Stomach (tissue), 9 donors: ENCODE results near the gene TTC24. TPM values are rescaled to one million over a fixed set of nuclear protein-coding genes. Genes with fewer than 3 reads are reported as not detected.

Experiments
- DNase-seq, 2 donors: peaks; one replicate each; pipeline versions ENCODE4 v3.0.0 to v3.0.0-alpha.2; 2013 to 2019
- H3K27ac ChIP-seq, 5 donors: fragments of 200-600 bp in 4 of 5; sonication (generic) in 4 of 5; one replicate each; pipeline ENCODE4 v1.5.1; 2013 to 2019; ENCODE audit warnings: mild to moderate bottlenecking in 1 of 5, moderate library complexity in 1 of 5
- H3K27me3 ChIP-seq, 3 donors: fragments of 200-600 bp; sonication (generic); one replicate each; pipeline ENCODE4 v1.5.1; 2017 to 2019; ENCODE audit warnings: mixed run types in 1 of 3
- H3K36me3 ChIP-seq, 4 donors: fragments of 200-600 bp; sonication (generic); 1 replicate in 3 of 4; 2 replicates in 1 of 4; pipeline ENCODE4 v1.5.1; 2016 to 2019
- H3K4me1 ChIP-seq, 4 donors: fragments of 200-600 bp; sonication (generic); one replicate each; pipeline ENCODE4 v1.5.1; 2016 to 2019
- H3K4me3 ChIP-seq, 4 donors: fragments of 200-600 bp; sonication (generic) in 3 of 4; one replicate each; pipeline ENCODE4 v1.5.1; 2016 to 2019; ENCODE audit warnings: mild to moderate bottlenecking in 1 of 4
- H3K9me3 ChIP-seq, 4 donors: fragments of 200-600 bp; sonication (generic); one replicate each; pipeline ENCODE4 v1.5.1; 2016 to 2019
- EP300 ChIP-seq: sonication (generic); formaldehyde crosslinking; IDR thresholded peaks from one replicate; pipeline ENCODE4 v1.6.1; 2017; ENCODE audit warnings: antibody characterized with exemption
- POLR2A ChIP-seq, 4 donors: fragments of 450-650 bp; IDR thresholded peaks; one replicate each; pipeline ENCODE4 v1.6.1; 2016; ENCODE audit warnings: antibody characterized with exemption in 4 of 4, control low read depth in 2 of 4, mild to moderate bottlenecking in 1 of 4, moderate library complexity in 1 of 4
- POLR2AphosphoS5 ChIP-seq, 3 donors: sonication (generic); formaldehyde crosslinking; IDR thresholded peaks; one replicate each; pipeline ENCODE4 v1.6.1; 2016; ENCODE audit warnings: antibody characterized with exemption in 3 of 3
- WGBS, 5 donors: extraction: QIAGEN DNeasy Blood & Tissue Kit in 3 of 5; methylation state at CpG; one replicate each; pipeline versions ENCODE4 v1.1.5 to v1.1.7; 2013 to 2018; 5-methylcytosine and 5-hydroxymethylcytosine counted together
- intact Hi-C: fragments of 100-400 bp; cut with DNase I; formaldehyde crosslinking; loops from one replicate; pipeline ENCODE4 v1.15.1; 2023; ENCODE audit warnings: low total_unique reads
- polyA plus RNA-seq, 3 donors: library from polyadenylated mRNA; stranded (reverse); fragments of 200-250 nt; gene quantifications; one replicate each; pipeline ENCODE4 v1.2.3, GENCODE V29; 2013
- total RNA-seq, 5 donors: library from RNA; depleted of rRNA; stranded (reverse); fragments of >200 nt; gene quantifications; one replicate each; pipeline versions ENCODE4 v1.1.0 to v1.2.3, GENCODE V29; 2014 to 2016
- TF ChIP-seq, protein P1 (sequence below), 7 experiments: fragments of 450-650 bp in 4 of 7; fragments of 200-600 bp in 3 of 7; sonication (generic) in 3 of 7; IDR thresholded peaks; one replicate each; pipeline ENCODE4 v1.5.1; 2016 to 2019; ENCODE audit warnings: antibody characterized with exemption in 7 of 7, control low read depth in 2 of 7, mild to moderate bottlenecking in 1 of 7
- donor health status: healthy with polysubstance abuse.
- donor health status: Bipolar disorder and iron deficiency.
- donor health status: healthy.

The TTC24 gene
- total and polyA plus RNA-seq, 8 donors: 0.55 TPM; not detected in 7

GRCh38 chr1:156534424-156535060 is 45.0 kb upstream of the TTC24 start:
- no peak for DNase-seq
- TF ChIP-seq POLR2AphosphoS5 (IDR thresholded peaks at IDR 0.05) (no peak), POLR2A (IDR thresholded peaks at IDR 0.05) (no peak), EP300 (no peak)
- TF ChIP-seq, protein P1, sequence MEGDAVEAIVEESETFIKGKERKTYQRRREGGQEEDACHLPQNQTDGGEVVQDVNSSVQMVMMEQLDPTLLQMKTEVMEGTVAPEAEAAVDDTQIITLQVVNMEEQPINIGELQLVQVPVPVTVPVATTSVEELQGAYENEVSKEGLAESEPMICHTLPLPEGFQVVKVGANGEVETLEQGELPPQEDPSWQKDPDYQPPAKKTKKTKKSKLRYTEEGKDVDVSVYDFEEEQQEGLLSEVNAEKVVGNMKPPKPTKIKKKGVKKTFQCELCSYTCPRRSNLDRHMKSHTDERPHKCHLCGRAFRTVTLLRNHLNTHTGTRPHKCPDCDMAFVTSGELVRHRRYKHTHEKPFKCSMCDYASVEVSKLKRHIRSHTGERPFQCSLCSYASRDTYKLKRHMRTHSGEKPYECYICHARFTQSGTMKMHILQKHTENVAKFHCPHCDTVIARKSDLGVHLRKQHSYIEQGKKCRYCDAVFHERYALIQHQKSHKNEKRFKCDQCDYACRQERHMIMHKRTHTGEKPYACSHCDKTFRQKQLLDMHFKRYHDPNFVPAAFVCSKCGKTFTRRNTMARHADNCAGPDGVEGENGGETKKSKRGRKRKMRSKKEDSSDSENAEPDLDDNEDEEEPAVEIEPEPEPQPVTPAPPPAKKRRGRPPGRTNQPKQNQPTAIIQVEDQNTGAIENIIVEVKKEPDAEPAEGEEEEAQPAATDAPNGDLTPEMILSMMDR (IDR thresholded peaks at IDR 0.05): no peak
- WGBS, 5 donors: 91 to 98% (median 96%) methylated on average over 11 to 12 of the region's 12 CpGs
- intact Hi-C loops: no loop called here
- Histone ChIP-seq H3K4me3 (no peak overlapping the region), H3K27ac (no peak overlapping the region), H3K36me3 (peaks cover 0 to 43% (median 0%) of the 10 kb centered on the region in 4 donors), H3K4me1 (no peaks in the 10 kb centered on the region), H3K27me3 (no peaks in the 10 kb centered on the region), H3K9me3 (no peaks in the 10 kb centered on the region)

DNA sequence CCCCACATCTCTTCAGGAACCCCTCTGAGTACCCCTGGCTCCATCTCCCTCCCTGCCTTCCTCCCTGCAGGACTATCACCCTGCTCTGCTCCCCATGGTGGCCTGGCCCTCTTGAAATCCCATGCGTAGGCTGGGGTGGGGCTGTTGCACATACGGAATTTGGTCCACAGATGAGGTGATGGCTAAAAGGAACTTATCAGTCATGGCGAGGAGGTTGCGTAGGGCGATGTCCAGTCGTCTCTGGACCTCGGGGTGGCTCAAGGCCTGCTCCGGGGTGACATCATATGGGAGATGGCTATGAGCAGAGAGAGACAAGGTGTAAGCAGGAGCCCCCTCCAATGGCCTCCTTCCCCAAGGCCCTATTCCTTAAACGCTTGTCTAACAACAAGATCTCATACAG is 42.5 kb upstream of the TTC24 start:
- Histone ChIP-seq H3K4me3 (no peak overlapping the region), H3K27me3 (no peaks in the 10 kb centered on the region), H3K36me3 (peaks cover 0 to 28% (median 0%) of the 10 kb centered on the region in 4 donors), H3K9me3 (no peaks in the 10 kb centered on the region), H3K27ac (no peak overlapping the region), H3K4me1 (no peaks in the 10 kb centered on the region)
- intact Hi-C loops: no loop called here
- no peak for DNase-seq
- TF ChIP-seq EP300 (no peak), POLR2A (IDR thresholded peaks at IDR 0.05) (no peak), POLR2AphosphoS5 (IDR thresholded peaks at IDR 0.05) (no peak)
- TF ChIP-seq, protein P1 (IDR thresholded peaks at IDR 0.05): no peak
- WGBS, 5 donors: 90 to 97% (median 93%) methylated on average over 9 of the region's 9 CpGs

DNA sequence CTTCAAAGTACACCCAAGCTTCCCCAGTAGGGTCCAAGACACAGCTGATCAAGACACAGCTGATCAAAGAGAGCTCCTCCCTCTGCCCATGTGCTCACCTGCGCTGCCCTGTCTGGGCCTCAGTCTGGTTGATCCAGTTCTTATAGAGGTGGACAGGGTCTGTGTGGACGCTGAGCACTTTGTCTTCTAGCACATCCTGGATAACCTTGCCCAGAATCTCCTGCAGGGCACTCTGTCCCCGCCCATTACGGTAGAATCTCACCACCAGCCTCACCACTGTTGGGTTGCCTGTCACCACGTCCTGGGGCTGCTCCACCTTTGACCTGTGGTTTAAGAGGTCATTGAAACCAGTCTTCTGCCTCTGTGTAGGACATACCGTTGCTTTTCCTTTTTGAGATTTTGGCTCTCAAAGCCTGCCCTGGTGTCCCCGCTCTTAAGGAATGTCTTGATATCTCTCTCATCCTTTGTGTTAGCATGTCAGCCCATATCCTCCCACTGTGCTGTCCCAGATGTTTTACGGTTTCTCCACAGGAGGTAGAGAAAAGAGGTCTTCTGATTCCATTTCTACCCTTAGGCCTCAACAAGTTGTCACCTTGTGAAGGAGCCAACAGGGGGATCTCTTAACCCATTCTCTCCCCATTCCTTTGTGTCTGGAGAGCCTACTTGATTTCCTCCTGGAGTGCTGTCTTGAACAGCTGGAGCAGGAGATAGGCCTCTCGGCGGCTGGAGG is 40.6 kb upstream of the TTC24 start:
- no peak for TF ChIP-seq POLR2A (IDR thresholded peaks at IDR 0.05)
- TF ChIP-seq, protein P1 (IDR thresholded peaks at IDR 0.05): no peak
- no peak for TF ChIP-seq POLR2AphosphoS5 (IDR thresholded peaks at IDR 0.05)
- no peak for TF ChIP-seq EP300
- H3K27me3 ChIP-seq: no peaks in the 10 kb centered on the region
- H3K9me3 ChIP-seq: no peaks in the 10 kb centered on the region
- no peak overlapping the region for H3K27ac ChIP-seq
- H3K4me1 ChIP-seq: no peaks in the 10 kb centered on the region
- intact Hi-C loops: no loop called here
- peaks cover 0 to 20% (median 0%) of the 10 kb centered on the region in 4 donors for H3K36me3 ChIP-seq
- 85 to 91% (median 88%) methylated on average over 10 of the region's 10 CpGs for WGBS, 5 donors
- DNase-seq: no peak
- H3K4me3 ChIP-seq: no peak overlapping the region

DNA sequence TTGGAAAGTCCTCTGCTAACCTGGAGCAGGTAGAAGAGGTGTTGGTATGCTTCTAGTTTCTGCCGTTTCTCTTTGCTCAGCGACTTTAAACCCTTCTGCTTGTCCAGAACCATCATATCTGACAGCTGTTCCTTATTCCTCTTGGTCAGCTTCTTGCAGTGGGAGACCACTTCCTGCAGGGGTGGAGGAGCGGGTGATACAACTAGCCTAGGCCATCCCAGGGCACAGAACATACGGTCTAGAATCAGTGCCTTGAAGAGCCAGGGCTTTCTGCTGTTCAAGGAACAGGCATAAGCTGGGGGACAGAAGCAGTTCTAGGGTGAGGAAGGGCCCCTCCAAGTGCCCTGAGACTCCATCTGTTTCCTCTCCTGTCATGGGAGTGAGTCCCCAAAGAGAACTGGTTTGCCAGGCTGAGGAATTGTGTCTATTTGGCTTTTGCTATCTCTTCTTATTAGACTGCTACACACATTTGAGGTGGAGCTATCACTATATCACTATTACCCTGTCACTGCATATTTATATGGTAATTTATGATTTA is 39.6 kb upstream of the TTC24 start:
- WGBS, 5 donors: 84 to 97% (median 89%) methylated on average over 3 to 4 of the region's 4 CpGs
- DNase-seq: no peak
- H3K9me3 ChIP-seq: no peaks in the 10 kb centered on the region
- H3K27me3 ChIP-seq: no peaks in the 10 kb centered on the region
- TF ChIP-seq POLR2A (IDR thresholded peaks at IDR 0.05) (no peak), POLR2AphosphoS5 (IDR thresholded peaks at IDR 0.05) (no peak), EP300 (no peak)
- TF ChIP-seq, protein P1 (IDR thresholded peaks at IDR 0.05): no peak
- intact Hi-C loops: no loop called here
- H3K27ac ChIP-seq: no peak overlapping the region
- H3K4me1 ChIP-seq: no peaks in the 10 kb centered on the region
- H3K4me3 ChIP-seq: no peak overlapping the region
- H3K36me3 ChIP-seq: peaks cover 0 to 15% (median 0%) of the 10 kb centered on the region in 4 donors
